OCI-LY7 (cell line): Measurements from ENCODE around the gene NIPAL1. TPM values are rescaled to one million over a fixed set of nuclear protein-coding genes. Genes with fewer than 3 reads are reported as not detected.
A peak's percentile ranks its signal among the peaks of the same experiment; 100 is the strongest.

Experiments used
- BruUV-seq: library from RNA; stranded (reverse); fragments of 400-500 nt; replicated peaks from 2 replicates; lab custom pipeline; 2021; lab: Mats Ljungman, UMichigan
- CTCF ChIA-PET: fragments of 300-600 bp; sonication (Branson Sonifier 250); formaldehyde crosslinking; loops from one replicate; lab custom pipeline; 2022; ENCODE audit warnings: antibody characterized with exemption; ENCODE audit not compliant: unreplicated experiment; lab: Charles Lee
- POLR2A ChIA-PET: fragments of 300-600 bp; sonication (Branson Sonifier 250); formaldehyde crosslinking; loops from one replicate; lab custom pipeline; 2022; ENCODE audit warnings: antibody characterized with exemption; lab: Charles Lee
- DNase-seq: peaks from one replicate; pipeline ENCODE4 v3.0.0-alpha.2; 2015; ENCODE audit warnings: low spot score
- H2AFZ ChIP-seq: fragments of 200-600 bp; sonication (generic), shearing (Covaris generic); 2 replicates; pipeline ENCODE4 v1.6.1; 2014; ENCODE audit warnings: mild to moderate bottlenecking, antibody characterized with exemption, low read length, moderate library complexity
- H3K27ac ChIP-seq: fragments of 200-600 bp; sonication (generic); 2 replicates; pipeline ENCODE4 v1.5.1; 2014; ENCODE audit warnings: mixed run types, low read depth, mild to moderate bottlenecking, moderate library complexity, low read length, inconsistent platforms; ENCODE audit not compliant: poor library complexity, severe bottlenecking
- H3K36me3 ChIP-seq: fragments of 200-600 bp; sonication (generic); 2 replicates; pipeline ENCODE4 v1.6.1; 2014; ENCODE audit warnings: mild to moderate bottlenecking, antibody characterized with exemption, low read length, moderate library complexity, mixed read lengths; ENCODE audit not compliant: insufficient read depth
- H3K4me1 ChIP-seq: fragments of 200-600 bp; sonication (generic); 2 replicates; pipeline ENCODE4 v1.5.1; 2014; ENCODE audit warnings: mild to moderate bottlenecking, low read length; ENCODE audit not compliant: insufficient read depth, poor library complexity, severe bottlenecking
- H3K4me2 ChIP-seq: fragments of 200-600 bp; sonication (generic); 2 replicates; pipeline ENCODE4 v1.6.1; 2014; ENCODE audit warnings: mild to moderate bottlenecking, low read length
- H3K4me3 ChIP-seq: fragments of 200-600 bp; sonication (generic); 2 replicates; pipeline ENCODE4 v1.5.1; 2014; ENCODE audit warnings: mild to moderate bottlenecking, low read depth, low read length; ENCODE audit not compliant: poor library complexity, severe bottlenecking
- H3K79me2 ChIP-seq: fragments of 200-600 bp; sonication (generic); 2 replicates; pipeline ENCODE4 v1.6.1; 2016; ENCODE audit warnings: low read depth, mild to moderate bottlenecking, low read length, moderate library complexity, mixed read lengths; ENCODE audit not compliant: insufficient read depth
- H3K9me2 ChIP-seq: fragments of 200-600 bp; sonication (generic); 2 replicates; pipeline ENCODE4 v1.6.1; 2016; ENCODE audit warnings: mild to moderate bottlenecking, low read length, mixed read lengths; ENCODE audit not compliant: insufficient read depth
- H3K9me3 ChIP-seq: fragments of 200-600 bp; sonication (generic); 2 replicates; pipeline ENCODE4 v1.6.1; 2014; ENCODE audit warnings: mild to moderate bottlenecking, mixed run types, low read length, mixed read lengths
- H4K20me1 ChIP-seq: fragments of 200-600 bp; sonication (generic); 2 replicates; pipeline ENCODE4 v1.6.1; 2014; ENCODE audit warnings: mild to moderate bottlenecking, antibody characterized with exemption, low read length, moderate library complexity, mixed read lengths; ENCODE audit not compliant: insufficient read depth
- CTCF ChIP-seq: fragments of 200-600 bp; sonication (generic); conservative IDR thresholded peaks from 2 replicates; pipeline ENCODE4 v1.5.1; 2014; ENCODE audit warnings: mild to moderate bottlenecking, antibody characterized with exemption, low read length, moderate library complexity, mixed read lengths
- EZH2phosphoT487 ChIP-seq: fragments of 200-600 bp; sonication (generic); IDR thresholded peaks from 2 replicates; pipeline ENCODE4 v1.6.1; 2018; ENCODE audit warnings: low read depth, borderline replicate concordance, mild to moderate bottlenecking, mixed run types, antibody characterized with exemption, low read length, moderate library complexity, mixed read lengths
- intact Hi-C: fragments of 100-400 bp; cut with micrococcal nuclease; formaldehyde crosslinking; loops from one replicate; pipeline ENCODE4 v1.10.0; 2022; ENCODE audit not compliant: unreplicated experiment
- total RNA-seq, 2 experiments: library from RNA; depleted of rRNA in 1 of 2; stranded (reverse); fragments of >200 nt in 1 of 2; shearing (Covaris generic) in 1 of 2; gene quantifications; 2 replicates each; pipeline ENCODE4 v1.2.3, GENCODE V29; 2014 to 2022

NIPAL1 gene
- total RNA-seq, 2 experiments from 2014 or later = 0.28 to 1.9 TPM

- DNase-seq = no peak
- Histone ChIP-seq H4K20me1 (no peaks in the 10 kb centered on the region), H3K4me2 (peak overlapping the region; percentile 74), H3K9me2 (no peaks in the 10 kb centered on the region), H2AFZ (peak overlapping the region; percentile 88; the same call in 1 of the 2 replicates), H3K79me2 (no peaks in the 10 kb centered on the region), H3K27ac (peak overlapping the region; percentile 92), H3K9me3 (no peaks in the 10 kb centered on the region; the same call in 1 of the 2 replicates), H3K4me3 (peak overlapping the region; percentile 27), H3K4me1 (peaks cover 68% of the 10 kb centered on the region), H3K36me3 (0 out of 2 replicates have a peak, but pooled peaks cover 6% of the 10 kb centered on the region)
- no TSS peak for BruUV-seq
- intact Hi-C loops = loop anchor here (1.0 to 10.0 kb wide), 5 partner anchors 11 to 551 kb away; partner anchors contain the start of genes ATP10D, NFXL1 and SLAIN2
- no peak for TF ChIP-seq EZH2phosphoT487
- TF ChIP-seq CTCF = no peak
- POLR2A ChIA-PET = interaction anchor here (0.6 to 11.9 kb wide), 5 partner anchors 11 to 160 kb away, joined by 3 to 194 read pairs (median 7); no protein-coding TSS in a partner anchor
- CTCF ChIA-PET = interaction anchor here (1.6 kb wide), 1 partner anchor 12 kb away, joined by 4 read pairs; no protein-coding TSS in a partner anchor
Observed at GRCh38 chr4:48035952-48036351, 19.4 kb downstream of the NIPAL1 start.

- peak overlapping the region; percentile 92 for H3K27ac ChIP-seq
- H3K79me2 ChIP-seq = no peaks in the 10 kb centered on the region
- intact Hi-C loops = loop anchor here (5.0 to 10.0 kb wide), 3 partner anchors 125 to 552 kb away; partner anchors contain the start of genes ATP10D, NFXL1 and SLAIN2
- BruUV-seq = no TSS peak
- peak overlapping the region; percentile 74 for H3K4me2 ChIP-seq
- H3K9me2 ChIP-seq = no peaks in the 10 kb centered on the region
- no peaks in the 10 kb centered on the region; the same call in 1 of the 2 replicates for H3K9me3 ChIP-seq
- POLR2A ChIA-PET = interaction anchor here (0.7 to 11.9 kb wide), 4 partner anchors 11 to 126 kb away, joined by 3 to 194 read pairs (median 3); no protein-coding TSS in a partner anchor
- CTCF ChIA-PET = interaction anchor here (1.6 kb wide), 1 partner anchor 11 kb away, joined by 4 read pairs; no protein-coding TSS in a partner anchor
- peak overlapping the region; percentile 41 for H3K4me3 ChIP-seq
- H3K36me3 ChIP-seq = 0 out of 2 replicates have a peak, but pooled peaks cover 6% of the 10 kb centered on the region
- DNase-seq = peak; percentile 54
- peak overlapping the region; percentile 88 for H2AFZ ChIP-seq
- TF ChIP-seq CTCF = no peak
- no peak for TF ChIP-seq EZH2phosphoT487
- H3K4me1 ChIP-seq = peaks cover 75% of the 10 kb centered on the region
- no peaks in the 10 kb centered on the region for H4K20me1 ChIP-seq
Observed at GRCh38 chr4:48037117-48037462, 20.5 kb downstream of the NIPAL1 start.

- H3K4me3 ChIP-seq = no peak overlapping the region
- TF ChIP-seq CTCF (no peak), EZH2phosphoT487 (no peak)
- intact Hi-C loops = loop anchor here (5.0 to 10.0 kb wide), 3 partner anchors 126 to 554 kb away; partner anchors contain the start of genes ATP10D, NFXL1 and SLAIN2
- no peak overlapping the region for H3K4me2 ChIP-seq
- POLR2A ChIA-PET = interaction anchor here (0.9 to 11.9 kb wide), 2 partner anchors 9 to 19 kb away, joined by 3 to 194 read pairs; no protein-coding TSS in a partner anchor
- no peaks in the 10 kb centered on the region for H3K79me2 ChIP-seq
- H3K4me1 ChIP-seq = peaks cover 81% of the 10 kb centered on the region
- no peak overlapping the region for H2AFZ ChIP-seq
- CTCF ChIA-PET = interaction anchor here (0.8 kb wide), 1 partner anchor 9 kb away, joined by 3 read pairs; no protein-coding TSS in a partner anchor
- BruUV-seq = no TSS peak
- H4K20me1 ChIP-seq = no peaks in the 10 kb centered on the region
- no peaks in the 10 kb centered on the region; the same call in 1 of the 2 replicates for H3K9me3 ChIP-seq
- no peak overlapping the region for H3K27ac ChIP-seq
- no peaks in the 10 kb centered on the region for H3K9me2 ChIP-seq
- H3K36me3 ChIP-seq = 0 out of 2 replicates have a peak, but pooled peaks cover 6% of the 10 kb centered on the region
- no peak for DNase-seq
Observed at GRCh38 chr4:48038666-48039065, 22.1 kb downstream of the NIPAL1 start.
